Measurements from ENCODE around the gene UBB. TPM values are rescaled to one million over a fixed set of nuclear protein-coding genes. Genes with fewer than 3 reads are reported as not detected.

Gene UBB
- 1,462 TPM for polyA plus RNA-seq (2012; ENCODE audit: insufficient read length, low read depth)

DNA sequence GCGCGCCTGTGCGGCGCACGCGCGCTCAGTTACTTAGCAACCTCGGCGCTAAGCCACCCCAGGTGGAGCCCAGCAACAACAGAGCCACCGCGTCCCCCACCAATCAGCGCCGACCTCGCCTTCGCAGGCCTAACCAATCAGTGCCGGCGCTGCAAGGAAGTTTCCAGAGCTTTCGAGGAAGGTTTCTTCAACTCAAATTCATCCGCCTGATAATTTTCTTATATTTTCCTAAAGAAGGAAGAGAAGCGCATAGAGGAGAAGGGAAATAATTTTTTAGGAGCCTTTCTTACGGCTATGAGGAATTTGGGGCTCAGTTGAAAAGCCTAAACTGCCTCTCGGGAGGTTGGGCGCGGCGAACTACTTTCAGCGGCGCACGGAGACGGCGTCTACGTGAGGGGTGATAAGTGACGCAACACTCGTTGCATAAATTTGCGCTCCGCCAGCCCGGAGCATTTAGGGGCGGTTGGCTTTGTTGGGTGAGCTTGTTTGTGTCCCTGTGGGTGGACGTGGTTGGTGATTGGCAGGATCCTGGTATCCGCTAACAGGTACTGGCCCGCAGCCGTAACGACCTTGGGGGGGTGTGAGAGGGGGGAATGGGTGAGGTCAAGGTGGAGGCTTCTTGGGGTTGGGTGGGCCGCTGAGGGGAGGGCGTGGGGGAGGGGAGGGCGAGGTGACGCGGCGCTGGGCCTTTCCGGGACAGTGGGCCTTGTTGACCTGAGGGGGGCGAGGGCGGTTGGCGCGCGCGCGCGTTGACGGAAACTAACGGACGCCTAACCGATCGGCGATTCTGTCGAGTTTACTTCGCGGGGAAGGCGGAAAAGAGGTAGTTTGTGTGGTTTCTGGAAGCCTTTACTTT lies at the start of gene UBB:
UBB (plus strand) TSS at position 452 of the 856 bp plus-strand sequence. CDS start 817 bp downstream, outside the sequence.
- TF ChIP-seq SIN3A (IDR thresholded peaks at IDR 0.05; ENCODE audit: borderline replicate concordance, insufficient read depth, low read length) (peak; percentile 38; the same call in 1 of the 2 replicates), POLR2AphosphoS5 (IDR thresholded peaks at IDR 0.05; ENCODE audit: low read depth, low read length) (peak; percentile 100), TAF1 (IDR thresholded peaks at IDR 0.05; ENCODE audit: borderline replicate concordance, insufficient read depth, low read length) (peak; percentile 99), FOXP2 (optimal IDR thresholded peaks at IDR 0.05; ENCODE audit: borderline replicate concordance, extremely low read depth, extremely low read length, insufficient read depth) (peak; percentile 78)
- TF ChIP-seq, protein P1, sequence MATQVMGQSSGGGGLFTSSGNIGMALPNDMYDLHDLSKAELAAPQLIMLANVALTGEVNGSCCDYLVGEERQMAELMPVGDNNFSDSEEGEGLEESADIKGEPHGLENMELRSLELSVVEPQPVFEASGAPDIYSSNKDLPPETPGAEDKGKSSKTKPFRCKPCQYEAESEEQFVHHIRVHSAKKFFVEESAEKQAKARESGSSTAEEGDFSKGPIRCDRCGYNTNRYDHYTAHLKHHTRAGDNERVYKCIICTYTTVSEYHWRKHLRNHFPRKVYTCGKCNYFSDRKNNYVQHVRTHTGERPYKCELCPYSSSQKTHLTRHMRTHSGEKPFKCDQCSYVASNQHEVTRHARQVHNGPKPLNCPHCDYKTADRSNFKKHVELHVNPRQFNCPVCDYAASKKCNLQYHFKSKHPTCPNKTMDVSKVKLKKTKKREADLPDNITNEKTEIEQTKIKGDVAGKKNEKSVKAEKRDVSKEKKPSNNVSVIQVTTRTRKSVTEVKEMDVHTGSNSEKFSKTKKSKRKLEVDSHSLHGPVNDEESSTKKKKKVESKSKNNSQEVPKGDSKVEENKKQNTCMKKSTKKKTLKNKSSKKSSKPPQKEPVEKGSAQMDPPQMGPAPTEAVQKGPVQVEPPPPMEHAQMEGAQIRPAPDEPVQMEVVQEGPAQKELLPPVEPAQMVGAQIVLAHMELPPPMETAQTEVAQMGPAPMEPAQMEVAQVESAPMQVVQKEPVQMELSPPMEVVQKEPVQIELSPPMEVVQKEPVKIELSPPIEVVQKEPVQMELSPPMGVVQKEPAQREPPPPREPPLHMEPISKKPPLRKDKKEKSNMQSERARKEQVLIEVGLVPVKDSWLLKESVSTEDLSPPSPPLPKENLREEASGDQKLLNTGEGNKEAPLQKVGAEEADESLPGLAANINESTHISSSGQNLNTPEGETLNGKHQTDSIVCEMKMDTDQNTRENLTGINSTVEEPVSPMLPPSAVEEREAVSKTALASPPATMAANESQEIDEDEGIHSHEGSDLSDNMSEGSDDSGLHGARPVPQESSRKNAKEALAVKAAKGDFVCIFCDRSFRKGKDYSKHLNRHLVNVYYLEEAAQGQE (IDR thresholded peaks at IDR 0.05; ENCODE audit: insufficient read depth in 1 of 2, low read depth in 2 of 2, low read length in 2 of 2): peak; percentile 57 to 60; a peak in 2 of 4 replicates

DNA sequence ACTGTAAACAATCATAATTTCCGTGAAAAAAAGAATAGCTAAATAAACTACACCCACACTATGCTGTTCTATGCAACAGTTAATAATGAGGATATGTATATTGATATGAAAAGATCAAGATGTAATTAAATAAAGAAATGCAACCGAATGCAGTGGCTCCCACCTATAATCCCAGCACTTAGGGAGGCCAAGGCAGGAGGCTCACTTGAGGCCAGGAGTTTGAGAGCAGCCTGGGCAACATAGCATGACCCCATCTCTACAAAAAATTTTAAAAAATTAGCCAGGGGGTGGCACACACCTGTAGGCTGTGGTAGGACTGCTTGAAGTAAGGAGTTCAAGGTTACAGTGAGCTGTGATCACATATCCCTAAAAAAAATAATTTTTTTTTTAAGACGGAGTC lies 42.5 kb upstream of the UBB start:
- TF ChIP-seq TAF1 (IDR thresholded peaks at IDR 0.05; ENCODE audit: borderline replicate concordance, insufficient read depth, low read length) (no peak), FOXP2 (optimal IDR thresholded peaks at IDR 0.05; ENCODE audit: borderline replicate concordance, extremely low read depth, extremely low read length, insufficient read depth) (no peak), POLR2AphosphoS5 (IDR thresholded peaks at IDR 0.05; ENCODE audit: low read depth, low read length) (no peak), SIN3A (IDR thresholded peaks at IDR 0.05; ENCODE audit: borderline replicate concordance, insufficient read depth, low read length) (no peak)
- TF ChIP-seq, protein P1 (IDR thresholded peaks at IDR 0.05; ENCODE audit: insufficient read depth in 1 of 2, low read depth in 2 of 2, low read length in 2 of 2): no peak

DNA sequence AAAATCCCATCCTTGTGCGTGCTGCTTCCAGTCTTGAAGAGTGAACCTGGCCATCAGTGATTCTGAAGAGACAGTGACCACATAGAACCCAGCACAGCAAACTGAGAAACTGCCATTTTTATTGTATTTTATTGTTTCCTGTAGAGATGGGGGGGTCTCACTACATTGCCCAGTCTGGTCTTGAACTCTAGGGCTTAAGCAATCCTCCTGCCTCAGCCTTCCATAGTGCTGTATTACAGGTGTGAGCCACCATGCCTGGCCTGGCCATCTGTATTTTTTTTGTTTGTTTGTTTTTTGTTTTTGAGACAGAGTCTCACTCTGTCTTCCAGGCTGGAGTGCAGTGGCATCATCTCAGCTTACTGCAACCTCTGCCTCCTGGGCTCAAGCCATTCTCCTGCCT lies 41.5 kb upstream of the UBB start:
- TF ChIP-seq FOXP2 (optimal IDR thresholded peaks at IDR 0.05; ENCODE audit: borderline replicate concordance, extremely low read depth, extremely low read length, insufficient read depth) (no peak), POLR2AphosphoS5 (IDR thresholded peaks at IDR 0.05; ENCODE audit: low read depth, low read length) (no peak), SIN3A (IDR thresholded peaks at IDR 0.05; ENCODE audit: borderline replicate concordance, insufficient read depth, low read length) (no peak)

DNA sequence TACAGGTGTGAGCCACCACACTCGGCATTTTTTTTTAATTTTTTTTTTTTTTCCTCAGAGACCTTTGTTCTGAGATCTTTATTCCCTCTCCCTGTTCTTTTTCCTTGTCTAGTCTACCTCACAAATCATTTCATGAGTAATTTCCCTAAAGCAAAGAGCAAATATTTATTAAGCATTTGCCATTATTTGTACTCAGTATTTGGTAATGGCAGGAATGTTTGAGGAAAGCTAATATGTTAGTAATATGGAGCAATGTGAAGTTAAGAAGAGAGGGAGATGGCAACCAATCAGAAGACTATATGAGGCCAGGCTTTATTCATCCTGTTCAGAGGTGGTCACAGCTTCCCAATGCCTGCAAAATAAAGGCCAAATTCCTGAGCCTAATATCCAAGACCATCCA lies 40.9 kb upstream of the UBB start:
- no peak for TF ChIP-seq TAF1 (IDR thresholded peaks at IDR 0.05; ENCODE audit: borderline replicate concordance, insufficient read depth, low read length)
- TF ChIP-seq POLR2AphosphoS5 (IDR thresholded peaks at IDR 0.05; ENCODE audit: low read depth, low read length): no peak

DNA sequence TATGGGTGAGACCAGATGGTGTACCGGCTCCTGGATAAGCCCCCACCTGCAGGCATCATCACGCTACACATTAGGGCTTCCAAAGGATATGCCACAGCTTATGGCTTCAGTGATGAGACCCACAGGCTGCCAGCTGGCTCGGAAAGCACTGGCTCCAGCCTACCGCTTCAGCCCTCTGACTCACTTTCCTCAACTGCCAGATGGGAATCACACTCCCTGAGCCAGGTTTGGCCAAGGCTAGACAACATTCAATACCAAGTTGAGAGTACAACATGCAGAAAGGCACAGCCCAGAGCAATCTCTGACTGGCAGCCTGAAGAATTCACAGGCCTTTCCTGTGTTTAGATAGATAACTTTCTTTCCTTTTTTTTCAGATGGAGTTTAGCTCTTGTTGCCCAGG lies 37.9 kb upstream of the UBB start:
- no peak for TF ChIP-seq POLR2AphosphoS5 (IDR thresholded peaks at IDR 0.05; ENCODE audit: low read depth, low read length)
- TF ChIP-seq TAF1 (IDR thresholded peaks at IDR 0.05; ENCODE audit: borderline replicate concordance, insufficient read depth, low read length): no peak
- no peak for TF ChIP-seq FOXP2 (optimal IDR thresholded peaks at IDR 0.05; ENCODE audit: borderline replicate concordance, extremely low read depth, extremely low read length, insufficient read depth)

DNA sequence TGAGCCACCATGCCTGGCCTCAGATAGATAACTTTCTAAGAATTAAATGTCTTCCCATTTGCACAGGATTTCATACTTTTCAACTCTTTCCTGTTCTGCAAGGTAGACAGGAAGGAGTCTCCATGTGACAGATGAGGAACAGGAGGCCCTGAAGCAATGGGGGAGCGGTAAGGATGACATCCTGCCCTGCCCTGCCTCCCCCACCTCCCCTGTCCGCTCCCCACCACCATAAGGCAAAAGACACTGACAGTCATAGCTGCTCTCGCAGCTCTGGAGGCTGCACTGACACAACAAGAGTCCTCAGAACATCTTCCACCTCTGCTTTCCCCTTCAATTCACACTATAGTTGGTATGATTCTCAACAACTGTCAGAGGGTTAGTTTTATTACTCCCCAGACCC lies 37.3 kb upstream of the UBB start:
- TF ChIP-seq FOXP2 (optimal IDR thresholded peaks at IDR 0.05; ENCODE audit: borderline replicate concordance, extremely low read depth, extremely low read length, insufficient read depth) (no peak), POLR2AphosphoS5 (IDR thresholded peaks at IDR 0.05; ENCODE audit: low read depth, low read length) (no peak), SIN3A (IDR thresholded peaks at IDR 0.05; ENCODE audit: borderline replicate concordance, insufficient read depth, low read length) (no peak), TAF1 (IDR thresholded peaks at IDR 0.05; ENCODE audit: borderline replicate concordance, insufficient read depth, low read length) (no peak)
- TF ChIP-seq, protein P1 (IDR thresholded peaks at IDR 0.05; ENCODE audit: insufficient read depth in 1 of 2, low read depth in 2 of 2, low read length in 2 of 2): no peak
